NCI-H2171 treated with DMSO at 0.1 percent for 48 hours (cell line): ENCODE measurements around the gene MARS1.
"Not testable (repeated sequence)": the region's sequence is repeated elsewhere in the genome, so short reads cannot be mapped to it uniquely, and the experiment has no call there.

Source experiments
- DNase-seq: peaks from one replicate; lab custom pipeline; 2025; lab: John Stamatoyannopoulos, UW

The MARS1 gene

DNA sequence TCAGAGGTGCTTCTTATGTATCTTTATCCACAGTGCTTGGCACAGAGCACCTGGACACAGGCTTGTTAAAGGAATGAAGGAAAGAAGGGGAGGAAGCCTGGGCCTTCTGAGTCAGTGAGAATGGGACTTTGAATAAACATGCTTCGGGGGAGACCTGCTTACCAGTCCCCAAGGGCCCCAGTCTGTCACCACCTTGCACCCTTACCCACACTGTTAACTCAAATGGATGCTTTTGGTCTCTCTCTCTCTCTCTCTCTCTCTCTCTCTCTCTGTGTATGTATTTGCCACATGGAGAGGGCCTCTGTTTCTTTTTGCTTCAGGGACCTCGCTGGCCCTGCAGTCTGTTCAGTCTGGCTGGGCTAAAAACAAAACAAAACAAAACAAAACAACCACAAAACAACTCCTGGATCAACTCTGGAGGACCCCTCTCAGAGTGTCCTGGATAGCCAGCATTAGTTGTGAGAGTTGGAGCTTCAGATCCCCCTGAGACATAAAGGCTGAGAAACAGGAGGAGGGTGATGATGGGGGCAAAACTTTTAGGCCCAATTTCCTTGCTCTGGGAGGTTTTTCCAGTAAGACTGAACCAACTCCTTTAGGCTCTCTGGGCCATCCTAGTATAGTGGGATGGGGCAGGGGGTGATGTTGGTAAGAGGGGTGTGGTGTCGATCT lies 63.9 kb downstream of the MARS1 start:
- no peak for DNase-seq

DNA sequence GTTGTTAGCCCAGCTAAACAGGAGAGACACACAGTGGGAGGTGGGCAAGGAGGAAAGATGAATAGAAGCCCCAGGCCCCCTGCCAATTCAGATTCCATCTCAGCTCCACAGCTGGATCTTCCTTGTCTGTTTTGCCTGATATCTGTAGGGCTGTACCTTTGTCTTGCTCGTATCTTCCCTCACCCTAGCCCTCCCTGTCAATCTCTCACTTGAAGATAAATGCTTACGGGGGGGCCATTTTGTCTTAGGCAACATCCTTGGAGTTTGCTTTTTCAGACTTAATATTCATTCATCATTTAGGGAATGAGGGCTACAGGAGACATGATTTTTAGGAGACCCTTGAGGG lies 64.4 kb downstream of the MARS1 start:
- DNase-seq, result no peak

DNA sequence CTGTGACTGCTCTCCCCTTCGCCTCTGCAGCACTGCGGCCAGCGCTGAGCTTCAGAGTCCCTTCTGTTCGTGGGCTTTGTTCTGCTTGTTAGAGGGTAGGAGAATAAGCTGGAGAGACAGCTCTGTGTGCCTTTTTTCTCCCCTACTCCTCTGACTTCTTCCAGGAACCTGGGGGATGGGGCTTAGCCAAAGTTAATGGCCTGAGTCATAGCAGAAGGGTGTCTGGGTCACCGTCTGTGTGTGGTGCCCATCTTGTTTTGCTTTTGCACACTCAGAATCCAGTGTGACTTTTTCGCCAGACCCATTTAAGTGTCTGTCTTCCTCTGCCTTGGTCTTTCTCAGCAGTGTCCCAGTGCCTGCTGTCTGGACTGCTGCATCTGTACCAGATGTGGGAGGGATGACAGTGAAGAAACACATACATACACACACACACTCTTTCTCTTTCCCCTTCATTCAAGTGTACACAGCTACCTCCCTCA lies 65.0 kb downstream of the MARS1 start:
- DNase-seq, result no peak

DNA sequence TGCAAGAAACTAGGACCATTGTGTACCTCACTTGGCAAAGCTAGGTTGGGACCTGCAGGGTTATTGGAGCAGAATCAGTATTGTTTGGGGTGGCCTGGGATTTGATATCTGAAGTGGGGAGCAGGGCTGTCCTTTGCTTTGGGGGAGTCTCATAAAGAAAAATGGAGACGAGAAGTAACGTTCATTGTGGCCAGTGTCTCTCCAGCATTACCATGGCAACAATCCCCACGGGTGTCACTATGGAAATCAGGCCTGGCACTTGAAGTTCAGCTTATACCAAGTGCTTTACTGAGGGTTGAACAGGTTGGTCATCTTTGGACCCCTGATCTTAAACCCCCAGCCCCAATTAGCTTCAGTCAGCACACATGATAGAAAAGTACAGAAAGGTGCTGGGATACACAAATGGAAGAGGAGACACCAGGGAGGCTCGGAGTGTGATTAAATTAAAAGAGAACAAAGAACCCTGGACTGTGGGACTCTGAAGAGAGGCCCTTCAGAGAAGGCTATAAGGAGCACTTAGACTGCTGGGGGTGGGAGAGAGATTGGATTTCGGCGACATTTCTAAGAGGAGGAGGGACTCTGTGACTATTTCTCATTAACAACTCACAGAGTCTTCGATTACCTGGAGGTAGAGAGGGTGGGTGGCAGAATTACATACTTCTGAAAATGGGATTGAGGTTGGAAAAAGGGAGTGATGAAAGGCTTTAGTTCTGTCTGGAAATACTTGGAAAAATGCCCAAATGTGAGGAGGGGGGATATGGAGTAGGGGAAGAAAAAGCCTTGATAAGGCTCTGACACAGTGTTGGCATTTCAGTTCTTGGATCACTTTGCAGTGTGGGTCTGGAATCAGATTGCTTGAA lies 65.7 kb downstream of the MARS1 start:
- no peak for DNase-seq

DNA sequence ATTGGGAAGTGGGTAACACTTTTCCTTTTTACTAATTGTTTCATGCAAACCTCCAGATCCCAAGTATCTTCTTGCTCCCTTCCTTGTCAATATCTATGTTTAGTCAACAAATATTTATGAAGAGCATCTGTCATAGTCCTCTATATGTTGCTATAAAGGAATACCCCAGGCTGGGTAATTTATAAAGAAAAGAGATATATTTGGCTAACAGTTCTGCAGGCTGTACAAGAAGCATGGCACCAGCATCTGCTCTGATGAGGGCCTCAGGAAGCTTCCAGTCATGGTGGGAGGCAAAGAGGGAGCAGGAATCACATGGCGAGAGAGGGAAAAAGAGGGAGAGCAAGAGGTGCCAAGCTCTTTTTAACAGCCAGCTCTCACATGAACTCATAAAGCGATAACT lies 66.6 kb downstream of the MARS1 start:
- DNase-seq, result no peak

DNA sequence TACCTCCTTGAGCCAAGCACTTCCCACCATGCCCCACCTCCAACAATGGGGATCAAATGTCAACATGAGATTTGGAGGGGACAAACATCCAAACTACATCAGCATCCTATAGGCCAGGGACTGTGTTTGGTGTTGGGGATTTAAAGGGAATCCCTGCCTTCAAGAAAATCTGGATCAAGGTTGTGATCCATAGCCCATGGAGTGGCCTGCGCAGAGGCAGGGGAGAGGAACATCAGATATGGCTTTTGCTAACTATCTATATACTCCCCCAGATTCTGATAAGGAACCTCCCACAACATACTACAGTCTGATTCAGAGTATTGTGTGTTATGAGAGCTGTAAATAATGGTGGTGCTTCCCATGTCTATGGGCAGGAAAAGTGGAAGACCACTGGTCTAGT lies 67.0 kb downstream of the MARS1 start:
- DNase-seq, result no peak

DNA sequence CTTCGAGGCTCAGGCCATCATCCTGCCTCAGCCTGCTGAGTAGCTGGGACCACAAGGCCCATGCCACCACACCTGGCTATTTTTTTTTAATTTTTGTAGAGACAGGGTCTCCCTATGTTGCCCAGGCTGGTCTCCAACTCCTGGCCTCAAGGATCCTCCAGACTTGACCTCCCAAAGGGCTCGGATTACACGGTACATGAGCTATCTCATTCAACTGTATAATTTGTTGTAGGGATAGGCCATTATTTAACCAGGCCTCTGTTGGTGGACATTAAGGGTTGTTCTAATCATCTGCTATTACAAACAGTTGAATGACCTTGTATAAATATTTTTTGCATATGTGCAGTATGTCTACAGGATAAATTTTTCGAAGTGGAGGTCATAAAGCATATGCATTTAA lies 71.0 kb downstream of the MARS1 start:
- no peak for DNase-seq

DNA sequence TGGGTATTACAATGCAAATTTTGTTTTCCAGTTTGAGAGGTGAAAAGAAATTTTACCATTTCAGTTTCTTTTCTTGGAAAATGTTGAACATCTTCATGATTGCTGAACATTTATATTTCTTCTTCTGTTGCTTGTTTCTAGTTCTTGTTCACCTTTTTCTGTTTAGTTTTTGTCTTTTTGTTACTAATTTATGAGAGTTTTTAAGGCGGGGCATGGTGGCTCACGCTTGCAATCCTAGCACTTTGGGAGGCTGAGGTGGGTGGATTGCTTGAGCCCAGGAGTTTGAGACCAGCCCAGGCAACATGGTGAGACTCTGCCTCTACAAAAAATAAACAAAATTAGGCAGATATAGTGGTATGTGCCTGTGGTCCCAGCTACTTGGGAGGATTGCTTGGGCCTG lies 72.6 kb downstream of the MARS1 start:
- no peak for DNase-seq

DNA sequence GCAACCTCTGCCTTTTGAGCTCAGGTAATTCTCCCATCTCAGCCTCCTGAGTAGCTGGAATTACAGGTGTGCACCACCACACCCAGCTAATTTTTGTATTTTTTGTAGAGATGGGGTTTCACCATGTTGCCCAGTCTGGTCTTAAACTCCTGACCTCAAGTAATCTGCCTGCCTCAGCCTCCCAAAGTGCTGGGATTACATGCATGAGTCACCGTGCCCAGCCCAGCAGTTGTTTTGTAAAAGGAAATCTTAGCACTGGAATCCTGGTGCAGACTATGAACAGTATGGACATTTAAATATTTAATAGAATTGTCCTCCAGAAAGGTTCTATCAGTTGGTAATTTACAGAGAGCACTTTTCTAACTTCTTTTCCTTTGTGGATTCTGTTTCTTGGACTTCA lies 73.2 kb downstream of the MARS1 start:
- DNase-seq, result not testable (repeated sequence)

DNA sequence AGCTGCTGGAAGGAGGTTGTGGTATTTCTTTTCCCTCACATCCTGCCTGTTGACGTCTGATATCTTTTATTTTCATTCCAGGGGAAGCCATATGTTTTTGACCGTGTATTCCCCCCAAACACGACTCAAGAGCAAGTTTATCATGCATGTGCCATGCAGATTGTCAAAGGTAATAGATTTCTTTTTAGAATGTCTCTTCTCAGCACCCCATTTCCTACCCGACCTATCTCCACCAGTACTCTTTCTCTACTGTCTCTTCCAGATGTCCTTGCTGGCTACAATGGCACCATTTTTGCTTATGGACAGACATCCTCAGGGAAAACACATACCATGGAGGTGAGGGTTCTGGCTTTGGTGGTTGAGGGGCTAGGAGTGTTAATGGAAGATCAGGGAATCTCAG lies 75.5 kb downstream of the MARS1 start:
- no peak for DNase-seq

DNA sequence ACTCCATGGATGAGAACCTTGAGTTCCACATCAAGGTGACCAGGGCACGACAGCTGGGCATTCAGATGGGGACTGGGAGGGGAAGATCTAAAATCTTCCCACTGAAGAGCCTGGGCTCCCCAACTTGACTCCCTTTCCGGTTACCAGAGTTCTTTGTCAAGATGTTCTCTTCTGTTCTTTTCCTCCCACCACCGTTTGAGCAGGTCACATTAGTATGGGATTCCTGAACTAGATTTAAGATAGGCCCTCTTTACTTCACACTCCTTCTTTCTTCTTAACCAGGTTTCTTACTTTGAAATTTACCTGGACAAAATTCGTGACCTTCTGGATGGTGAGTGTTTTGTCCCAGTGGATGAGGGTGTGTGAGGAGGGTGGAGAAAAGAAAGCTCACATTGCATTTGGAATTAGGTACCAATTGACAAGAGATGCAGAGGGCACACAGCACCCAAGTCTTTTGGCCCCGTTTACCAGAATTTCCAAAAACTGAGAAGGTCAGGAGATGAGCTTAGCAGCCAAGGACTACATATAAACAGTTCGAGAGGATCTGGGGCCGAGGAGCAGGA lies 76.4 kb downstream of the MARS1 start:
- no peak for DNase-seq
